Measurements from ENCODE around the gene CLDN6.

Gene CLDN6

GRCh38 chr16:3063625-3064386 is 45.8 kb upstream of the CLDN6 start:
- Histone ChIP-seq H3K4me1 (ENCODE audit: low read length) (peaks cover 21% of the 10 kb centered on the region), H3K4me3 (ENCODE audit: low read length) (no peak overlapping the region), H3K27me3 (ENCODE audit: low read depth, low read length) (peaks cover 5% of the 10 kb centered on the region; the same call in 1 of the 2 replicates), H3K27ac (ENCODE audit: low read length) (no peak overlapping the region), H3K79me2 (ENCODE audit: low read length) (no peaks in the 10 kb centered on the region), H3K9me3 (ENCODE audit: insufficient read depth, low read length) (no peaks in the 10 kb centered on the region), H3K9ac (ENCODE audit: low read length) (no peak overlapping the region), H4K20me1 (ENCODE audit: insufficient read depth, low read length) (no peaks in the 10 kb centered on the region), H3K4me2 (ENCODE audit: low read length) (no peak overlapping the region), H3K36me3 (replicated peaks; ENCODE audit: low read depth, low read length) (no peaks in the 10 kb centered on the region), H2AFZ (ENCODE audit: low read depth, low read length) (no peak overlapping the region)
- no peak for TF ChIP-seq CTCF (IDR thresholded peaks at IDR 0.05; ENCODE audit: low read depth, low read length)
- no peak for TF ChIP-seq EZH2phosphoT487 (IDR thresholded peaks at IDR 0.05; ENCODE audit: low read depth)

- no peak overlapping the region for H2AFZ ChIP-seq (ENCODE audit: low read depth, low read length)
- peaks cover 21% of the 10 kb centered on the region for H3K4me1 ChIP-seq (ENCODE audit: low read length)
- H3K36me3 ChIP-seq (replicated peaks; ENCODE audit: low read depth, low read length): no peaks in the 10 kb centered on the region
- no peak overlapping the region for H3K4me3 ChIP-seq (ENCODE audit: low read length)
- no peak for TF ChIP-seq EZH2phosphoT487 (IDR thresholded peaks at IDR 0.05; ENCODE audit: low read depth)
- TF ChIP-seq CTCF (IDR thresholded peaks at IDR 0.05; ENCODE audit: low read depth, low read length): no peak
- no peak overlapping the region for H3K4me2 ChIP-seq (ENCODE audit: low read length)
- H3K79me2 ChIP-seq (ENCODE audit: low read length): no peaks in the 10 kb centered on the region
- no peaks in the 10 kb centered on the region for H3K9me3 ChIP-seq (ENCODE audit: insufficient read depth, low read length)
- no peak overlapping the region for H3K9ac ChIP-seq (ENCODE audit: low read length)
- peaks cover 5% of the 10 kb centered on the region; the same call in 1 of the 2 replicates for H3K27me3 ChIP-seq (ENCODE audit: low read depth, low read length)
- no peak overlapping the region for H3K27ac ChIP-seq (ENCODE audit: low read length)
- no peaks in the 10 kb centered on the region for H4K20me1 ChIP-seq (ENCODE audit: insufficient read depth, low read length)
Observed at GRCh38 chr16:3062553-3062952, 44.6 kb upstream of the CLDN6 start.

GRCh38 chr16:3060339-3061127 is 42.5 kb upstream of the CLDN6 start:
- no peak overlapping the region for H3K9ac ChIP-seq (ENCODE audit: low read length)

More at GRCh38 chr16:3060339-3061127, 42.5 kb upstream of the CLDN6 start:
- H3K36me3 ChIP-seq (replicated peaks; ENCODE audit: low read depth, low read length): no peaks in the 10 kb centered on the region
- H3K9me3 ChIP-seq (ENCODE audit: insufficient read depth, low read length): no peaks in the 10 kb centered on the region
- no peaks in the 10 kb centered on the region for H4K20me1 ChIP-seq (ENCODE audit: insufficient read depth, low read length)
- no peak overlapping the region for H3K27ac ChIP-seq (ENCODE audit: low read length)
- no peaks in the 10 kb centered on the region for H3K79me2 ChIP-seq (ENCODE audit: low read length)
- no peak overlapping the region for H3K4me3 ChIP-seq (ENCODE audit: low read length)
- H3K4me2 ChIP-seq (ENCODE audit: low read length): no peak overlapping the region
- peaks cover 5% of the 10 kb centered on the region; the same call in 1 of the 2 replicates for H3K27me3 ChIP-seq (ENCODE audit: low read depth, low read length)
- TF ChIP-seq CTCF (IDR thresholded peaks at IDR 0.05; ENCODE audit: low read depth, low read length) (no peak), EZH2phosphoT487 (IDR thresholded peaks at IDR 0.05; ENCODE audit: low read depth) (no peak)
- H2AFZ ChIP-seq (ENCODE audit: low read depth, low read length): no peak overlapping the region
- peaks cover 17% of the 10 kb centered on the region for H3K4me1 ChIP-seq (ENCODE audit: low read length)

All from OCI-LY3 (cell line).